Activated CD4-positive, alpha-beta T cell treated with anti-CD3 and anti-CD28 coated beads, Interleukin-2, amount 50 U/mL, for 16 hours (primary cell): ENCODE measurements around the gene PPHLN1.
"Not testable (repeated sequence)": the region's sequence is repeated elsewhere in the genome, so short reads cannot be mapped to it uniquely, and the experiment has no call there.

Experiments
- DNase-seq: peaks from one replicate; pipeline ENCODE4 v3.0.0-alpha.2; 2020

Gene PPHLN1

DNA sequence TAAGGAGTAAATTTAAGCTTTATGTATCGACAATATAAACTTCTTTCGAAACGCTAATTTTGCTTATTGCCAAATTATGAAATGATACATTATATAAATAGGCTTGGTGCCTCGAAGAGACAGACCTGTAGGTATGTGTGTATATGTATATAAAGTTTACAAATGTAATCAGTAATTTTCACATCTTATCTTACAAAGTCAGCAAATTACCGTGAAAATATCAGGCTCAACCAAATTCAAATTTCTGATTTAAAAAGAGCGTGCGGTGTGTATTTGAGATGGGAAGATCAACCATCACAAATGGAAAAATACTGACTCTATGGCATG, 678 bp upstream of the PPHLN1 start:
- no peak for DNase-seq

DNA sequence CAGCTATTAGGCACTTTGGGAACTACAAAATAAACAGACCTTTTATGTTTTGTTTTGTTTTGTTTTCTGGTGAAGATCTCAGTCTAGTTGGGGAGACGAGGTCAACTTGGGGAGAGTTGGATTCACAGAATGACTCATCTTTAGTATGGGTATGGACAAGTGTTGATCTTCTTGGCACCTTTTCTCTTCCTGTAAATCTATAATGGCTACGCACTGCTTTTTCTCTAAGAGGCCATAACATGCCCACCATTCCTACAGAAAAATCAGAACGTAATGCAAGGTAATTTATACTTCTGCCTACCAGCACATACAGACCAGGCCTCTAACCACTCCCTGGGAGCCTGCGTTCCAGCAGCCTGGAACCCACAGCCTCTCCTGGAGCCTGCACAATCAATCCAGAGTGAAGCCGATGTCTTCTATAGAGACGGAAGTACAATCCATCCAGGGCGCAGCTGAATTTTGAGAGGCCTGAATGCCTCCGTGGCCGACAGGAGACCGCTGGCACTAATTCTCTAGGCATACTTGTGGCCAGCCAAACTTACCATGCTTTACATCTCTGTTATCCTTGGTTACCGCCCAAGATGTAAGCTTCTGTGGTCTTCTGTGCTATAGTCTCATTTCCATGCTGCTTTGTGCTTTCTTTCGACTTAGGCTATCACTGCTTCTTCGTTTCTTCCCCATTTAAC, 717 bp downstream of the PPHLN1 start:
- peak; percentile 24 for DNase-seq

DNA sequence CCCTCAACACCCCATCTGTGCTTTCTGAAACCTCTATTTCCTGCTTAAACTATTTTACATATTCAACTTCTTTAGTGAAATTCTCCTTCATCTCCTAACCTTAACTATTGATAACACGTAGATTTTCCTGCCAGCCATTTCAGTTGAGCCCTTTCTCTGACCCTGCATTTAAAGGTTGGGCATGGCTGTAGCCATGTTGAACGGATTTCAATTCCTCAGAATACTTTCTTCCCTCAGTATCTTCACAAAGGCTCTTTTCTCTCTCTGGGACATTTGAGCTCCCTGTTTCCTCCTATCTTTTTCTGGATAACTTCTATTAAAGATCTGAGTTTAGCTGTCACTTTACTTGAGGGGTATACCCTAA, 1.2 kb downstream of the PPHLN1 start:
- no peak for DNase-seq

DNA sequence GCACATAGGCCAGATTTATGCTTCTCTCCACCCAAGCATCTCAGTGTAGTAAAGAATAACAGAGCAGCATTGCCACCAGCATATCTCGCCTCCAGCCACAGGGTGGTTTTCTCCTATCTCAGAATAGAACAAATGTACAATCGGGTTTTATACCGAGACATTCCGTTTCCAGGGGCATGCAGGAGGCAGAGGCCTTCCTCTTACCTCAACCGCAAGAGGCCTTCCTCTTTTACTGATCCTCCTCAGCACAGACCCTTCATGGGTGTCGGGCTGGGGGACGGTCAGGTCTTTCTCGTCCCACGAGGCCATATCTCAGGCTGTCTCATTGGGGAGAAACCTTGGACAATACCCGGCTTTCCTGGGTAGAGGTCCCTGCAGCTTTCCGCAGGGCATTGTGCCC, 4.1 kb downstream of the PPHLN1 start:
- DNase-seq: not testable (repeated sequence)

DNA sequence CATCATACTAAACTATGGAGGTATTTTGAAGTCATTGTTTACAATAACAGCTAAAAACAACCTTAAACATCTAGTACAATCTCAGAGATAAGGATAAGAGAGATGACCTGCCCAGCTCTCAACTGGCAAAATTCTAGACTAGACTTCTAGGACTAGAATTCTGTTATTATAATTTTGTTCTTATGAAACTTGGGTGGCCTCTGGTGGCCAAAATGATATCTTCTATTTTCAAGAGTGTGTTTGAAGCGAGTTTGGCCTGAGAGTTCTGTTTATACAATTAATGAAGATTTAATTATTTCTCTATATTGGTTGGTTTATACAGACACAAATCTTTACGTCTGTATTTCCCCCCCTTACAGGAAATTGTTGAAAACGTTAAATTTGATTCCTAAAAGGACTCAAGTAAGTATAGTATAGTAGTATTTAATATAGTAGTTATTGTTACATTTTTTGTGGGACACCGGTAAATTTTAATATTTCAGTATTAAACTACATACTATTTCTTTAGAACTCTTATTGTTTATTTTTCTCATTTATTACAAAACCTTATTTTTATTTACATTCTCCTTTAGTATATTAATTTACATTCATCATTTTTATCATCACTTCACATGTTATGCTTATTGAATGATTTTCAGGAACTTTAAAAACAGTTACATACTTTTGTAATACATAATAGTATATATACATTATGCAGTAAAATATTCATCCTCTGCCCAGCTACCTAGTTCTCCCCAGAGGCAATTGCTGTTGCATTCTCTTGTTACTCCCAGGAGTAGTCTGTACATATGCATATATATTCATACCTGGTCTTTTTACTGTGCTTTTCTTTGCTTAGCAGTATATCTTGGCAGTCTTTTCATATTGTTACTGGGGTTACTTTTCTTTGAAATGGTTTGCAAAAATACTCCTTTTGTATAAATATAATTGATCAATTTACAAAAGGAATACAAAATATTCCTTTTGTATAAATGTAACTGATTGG, 6.6 kb downstream of the PPHLN1 start:
- peak; percentile 42 for DNase-seq

DNA sequence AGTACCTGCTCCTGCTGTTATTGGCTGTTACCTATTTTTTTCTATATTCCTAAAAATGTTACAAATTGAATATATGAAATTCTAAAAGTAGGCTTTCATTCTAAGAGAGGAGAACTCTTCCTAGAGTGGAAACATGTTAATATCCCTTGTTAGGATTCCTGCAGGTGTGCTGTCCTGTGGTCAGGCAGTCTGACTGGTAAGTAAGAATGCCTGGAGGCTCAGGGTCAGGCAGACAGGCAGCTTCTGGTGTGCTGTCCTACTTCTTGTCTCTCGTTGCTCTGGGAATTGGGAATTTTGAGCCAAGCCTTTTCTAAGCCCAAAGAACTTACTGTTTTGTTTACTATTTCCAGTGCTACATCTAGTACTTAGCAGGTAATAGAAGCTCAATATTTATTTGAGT, 10.3 kb downstream of the PPHLN1 start:
- DNase-seq: no peak

DNA sequence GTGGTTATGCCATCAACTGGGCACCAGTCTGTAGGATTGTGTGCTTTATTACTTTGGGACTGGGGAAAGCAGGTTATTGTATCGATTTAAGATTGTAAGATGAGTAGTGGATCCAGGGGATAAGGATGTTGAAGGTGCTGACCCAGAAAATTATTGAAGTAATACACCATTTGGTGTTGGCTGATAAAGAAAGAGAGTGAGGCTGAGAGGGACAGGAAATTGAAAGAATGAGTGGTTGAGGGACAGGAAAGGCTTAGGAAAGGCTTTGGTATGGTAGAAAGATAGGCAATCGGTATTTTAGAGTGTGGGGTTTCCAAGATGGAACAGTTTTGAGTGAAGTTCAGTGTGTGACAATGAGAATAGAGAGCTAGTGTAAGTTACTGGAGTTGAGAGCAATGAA, 12.3 kb downstream of the PPHLN1 start:
- DNase-seq: no peak

DNA sequence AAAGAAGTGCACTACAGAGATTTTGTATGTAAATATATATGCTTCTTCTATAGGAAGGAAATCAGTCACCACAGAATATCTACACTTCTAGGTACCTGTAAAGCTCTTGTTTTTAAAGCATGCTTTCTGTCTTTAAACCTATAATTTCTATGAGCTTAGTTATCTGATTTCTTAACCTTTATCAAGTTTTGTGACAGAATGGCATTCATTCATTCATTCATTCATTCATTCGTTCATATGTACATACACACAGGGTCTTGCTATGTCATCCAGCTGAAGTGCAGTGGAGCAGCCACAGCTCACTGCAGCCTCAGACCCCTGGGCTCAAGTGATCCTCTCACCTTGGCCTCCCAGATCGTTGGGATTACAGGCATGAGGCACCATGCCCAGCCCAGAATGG, 16.1 kb downstream of the PPHLN1 start:
- no peak for DNase-seq

DNA sequence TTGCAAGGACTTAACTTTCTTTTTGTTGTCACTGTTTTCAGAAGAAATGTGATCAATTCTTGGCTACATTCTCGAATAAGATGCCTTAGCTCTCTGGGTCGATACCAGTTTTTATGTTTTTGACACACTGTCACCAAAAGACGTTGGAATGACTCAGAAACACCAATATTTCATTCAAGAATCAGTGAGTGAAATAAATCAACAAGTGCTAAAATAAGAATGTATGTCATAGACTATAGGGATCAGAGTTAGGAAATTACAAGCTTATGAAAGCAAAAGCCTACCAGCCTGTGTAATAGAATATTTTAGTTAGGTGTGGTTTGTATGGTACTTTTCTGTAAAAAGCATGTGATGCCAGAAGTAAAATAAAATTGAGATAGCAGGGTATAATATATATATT, 17.8 kb downstream of the PPHLN1 start:
- DNase-seq: no peak

DNA sequence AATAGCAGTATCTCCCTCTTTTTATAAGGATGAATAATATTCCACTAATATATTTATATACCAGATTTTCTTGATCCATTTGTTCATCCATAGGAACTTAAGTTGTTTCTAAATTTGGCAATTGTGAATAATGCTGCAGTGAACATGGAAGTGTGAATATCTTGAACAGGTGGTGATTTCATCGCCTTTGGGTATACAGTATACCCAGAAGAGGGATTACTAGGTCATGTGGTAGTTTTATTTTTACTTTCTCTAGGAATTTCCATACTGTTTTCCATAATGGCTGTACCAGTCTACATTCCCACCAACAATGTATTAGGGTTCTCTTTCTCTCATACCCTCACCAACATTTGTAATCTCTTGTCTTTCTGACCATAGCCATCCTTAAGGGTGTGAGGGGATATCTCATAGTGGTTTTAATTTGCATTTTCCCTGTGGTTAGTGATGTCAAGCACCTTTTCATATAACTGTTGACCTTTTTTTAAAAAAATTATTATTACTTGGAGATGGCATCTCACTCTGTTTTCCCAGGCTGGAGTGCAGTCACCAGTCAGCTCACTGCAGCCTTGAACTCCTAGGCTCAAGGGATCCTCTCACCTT, 20.5 kb downstream of the PPHLN1 start:
- no peak for DNase-seq

DNA sequence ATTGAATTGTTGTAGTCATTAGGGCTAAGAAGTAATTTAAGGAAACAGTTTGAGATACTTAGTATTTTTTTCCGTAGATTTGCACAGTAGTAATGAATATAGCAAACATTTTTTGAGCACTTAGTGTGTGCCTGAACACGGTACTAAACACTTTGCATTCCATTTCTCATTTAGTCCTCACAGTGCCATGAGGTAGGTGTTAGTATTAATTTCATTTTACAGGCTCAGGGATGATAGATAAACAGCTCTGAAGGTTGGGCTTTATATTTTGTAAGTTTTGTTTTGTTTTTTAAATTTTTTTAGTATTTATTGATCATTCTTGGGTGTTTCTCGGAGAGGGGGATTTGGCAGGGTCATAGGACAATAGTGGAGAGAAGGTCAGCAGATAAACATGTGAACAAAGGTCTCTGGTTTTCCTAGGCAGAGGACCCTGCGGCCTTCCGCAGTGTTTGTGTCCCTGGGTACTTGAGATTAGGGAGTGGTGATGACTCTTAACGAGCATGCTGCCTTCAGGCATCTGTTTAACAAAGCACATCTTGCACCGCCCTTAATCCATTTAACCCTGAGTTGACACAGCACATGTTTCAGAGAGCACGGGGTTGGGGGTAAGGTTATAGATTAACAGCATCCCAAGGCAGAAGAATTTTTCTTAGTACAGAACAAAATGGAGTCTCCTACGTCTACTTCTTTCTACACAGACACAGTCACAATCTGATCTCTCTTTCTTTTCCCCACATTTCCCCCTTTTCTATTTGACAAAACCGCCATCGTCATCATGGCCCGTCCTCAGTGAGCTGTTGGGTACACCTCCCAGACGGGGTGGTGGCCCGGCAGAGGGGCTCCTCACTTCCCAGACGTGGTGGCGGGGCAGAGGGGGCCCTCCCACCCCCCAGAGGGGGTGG, 23.4 kb downstream of the PPHLN1 start:
- DNase-seq: not testable (repeated sequence)

DNA sequence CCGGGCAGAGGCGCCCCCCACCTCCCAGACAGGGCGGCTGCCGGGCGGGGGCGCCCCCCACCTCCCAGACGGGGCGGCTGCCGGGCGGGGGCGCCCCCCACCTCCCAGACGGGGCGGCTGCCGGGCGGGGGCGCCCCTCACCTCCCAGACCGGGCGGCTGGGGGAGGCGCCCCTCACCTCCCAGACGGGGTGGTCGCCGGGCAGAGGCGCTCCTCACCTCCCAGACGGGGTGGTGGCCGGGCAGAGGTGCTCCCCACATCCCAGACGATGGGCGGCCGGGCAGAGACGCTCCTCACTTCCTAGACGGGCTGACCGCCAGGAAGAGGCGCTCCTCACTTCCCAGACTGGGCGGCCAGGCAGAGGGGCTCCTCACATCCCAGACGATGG, 24.0 kb downstream of the PPHLN1 start:
- not testable (repeated sequence) for DNase-seq

DNA sequence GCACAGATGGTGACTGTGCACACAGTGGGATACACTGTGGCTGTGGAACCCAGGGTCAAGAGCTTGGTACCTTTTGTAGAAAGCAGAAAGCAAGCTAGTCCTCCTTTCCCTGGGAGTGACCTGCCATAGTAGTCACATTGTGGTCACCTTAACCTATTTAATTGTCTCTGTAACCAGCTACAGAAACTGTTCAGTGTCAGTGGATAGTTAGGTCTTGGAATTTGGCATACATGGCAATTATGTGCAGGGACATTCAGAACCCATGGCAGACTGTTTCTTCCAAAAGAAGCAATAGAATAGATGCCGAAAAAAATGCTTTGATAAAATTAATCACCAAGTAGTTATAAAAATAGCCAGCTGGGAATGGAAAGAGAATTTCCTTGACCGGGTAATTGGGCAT, 30.4 kb downstream of the PPHLN1 start:
- no peak for DNase-seq

DNA sequence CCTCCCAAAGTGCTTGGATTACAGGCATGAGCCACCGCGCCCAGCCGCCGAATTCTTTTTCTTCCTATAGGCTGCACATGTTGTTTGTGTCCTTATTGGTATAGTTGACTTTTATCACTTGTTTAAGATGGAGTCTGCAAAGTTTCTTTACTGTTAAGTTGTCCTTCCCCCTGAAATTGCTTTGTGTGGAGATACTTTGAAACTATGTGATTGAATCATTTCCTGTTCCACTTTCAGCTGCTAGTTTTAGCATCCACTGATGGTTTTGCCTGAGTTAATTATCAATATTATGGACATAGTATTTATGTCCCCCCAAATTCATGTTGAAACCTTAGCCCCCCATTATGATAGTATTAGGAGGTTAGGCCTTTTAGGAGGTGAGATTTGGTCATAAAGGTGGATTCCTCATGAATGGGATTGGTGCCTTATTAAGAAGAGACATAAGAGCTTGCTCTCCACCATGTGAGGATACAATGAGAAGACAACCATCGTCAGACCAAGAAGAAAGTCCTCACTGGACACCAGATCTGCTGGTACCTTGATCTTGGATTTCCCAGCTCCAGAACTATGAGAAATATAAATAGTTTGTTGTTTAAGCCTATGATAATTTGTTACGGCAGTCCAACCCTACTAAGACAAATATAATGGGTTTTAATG, 34.9 kb downstream of the PPHLN1 start:
- DNase-seq: peak; percentile 41

DNA sequence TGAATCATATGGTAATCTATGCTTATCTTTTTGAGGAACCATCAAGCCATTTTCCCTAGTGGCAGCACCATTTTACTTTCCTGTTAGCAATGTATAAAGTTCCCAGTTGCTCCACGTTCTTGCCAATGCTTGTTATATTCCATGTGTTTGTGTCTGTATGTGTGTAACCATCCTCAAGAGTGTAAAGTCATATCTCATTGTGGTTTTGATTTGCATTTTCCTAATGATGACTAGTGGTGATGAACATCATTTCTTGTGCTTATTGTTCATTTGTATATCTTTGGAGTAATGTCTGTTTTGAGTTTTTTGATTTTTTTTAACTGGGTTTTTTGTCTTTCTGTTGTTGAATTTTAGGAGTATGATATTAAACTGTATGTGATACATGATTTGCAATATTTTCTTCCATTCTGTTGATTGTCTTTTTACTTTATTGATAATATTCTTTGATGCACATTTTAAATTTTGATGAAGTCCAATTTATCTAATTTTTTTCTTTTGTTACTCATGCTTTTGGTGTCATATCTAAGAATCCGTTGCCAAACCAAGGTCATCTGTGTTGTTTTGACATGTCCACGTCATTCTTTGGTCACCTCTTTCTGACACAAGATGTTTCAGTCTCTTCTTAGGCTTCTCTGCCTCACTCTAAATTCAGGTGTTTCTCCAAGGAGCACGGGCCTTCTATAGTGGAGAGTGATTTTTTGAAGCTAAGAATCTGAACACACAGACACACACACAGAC, 36.1 kb downstream of the PPHLN1 start:
- no peak for DNase-seq

DNA sequence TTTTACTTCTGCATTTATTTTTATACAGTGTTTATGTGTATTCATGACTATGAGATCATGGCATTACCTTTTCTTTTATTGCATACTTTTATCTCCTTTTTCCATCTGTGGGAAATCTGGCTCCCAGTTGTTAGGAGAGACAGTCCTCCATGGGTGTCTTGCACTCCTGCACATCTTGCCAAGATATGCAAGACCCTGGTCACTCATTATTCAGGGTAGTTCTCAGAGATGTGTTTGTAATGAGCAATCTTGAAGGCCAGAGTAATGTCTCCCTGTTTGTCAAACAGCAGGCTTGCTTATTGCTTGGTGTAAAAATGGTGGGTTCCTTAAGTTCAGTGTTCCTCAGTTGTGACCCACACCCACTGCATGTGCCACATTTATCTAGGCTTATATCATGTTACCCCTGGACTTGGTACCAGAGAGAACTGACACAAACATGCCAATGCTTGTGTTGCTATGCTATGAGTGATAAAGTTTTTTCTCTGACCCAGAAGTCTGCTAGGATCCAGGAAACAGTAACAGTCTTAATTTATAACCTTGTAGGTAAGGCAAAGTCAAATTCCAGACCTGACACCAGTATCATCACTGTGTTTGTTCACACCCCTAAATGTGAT, 36.8 kb downstream of the PPHLN1 start:
- no peak for DNase-seq

DNA sequence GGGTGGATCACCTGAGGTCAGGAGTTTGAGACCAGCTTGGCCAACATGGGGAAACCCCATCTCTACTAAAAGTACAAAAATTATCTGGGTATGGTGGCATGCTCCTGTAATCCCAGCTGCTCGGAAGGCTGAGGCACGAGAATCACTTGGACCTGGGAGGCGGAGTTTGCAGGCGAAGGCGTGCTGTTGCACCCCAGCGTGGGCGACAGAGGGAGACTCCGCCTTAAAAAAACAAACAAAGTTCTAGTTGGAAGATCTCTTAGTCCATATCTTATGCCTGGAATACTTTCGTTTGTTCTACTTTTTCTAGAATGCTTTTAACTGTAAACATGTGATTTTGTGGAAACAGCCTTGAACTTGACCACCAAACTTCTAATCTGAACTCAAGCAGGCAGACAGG, 38.7 kb downstream of the PPHLN1 start:
- no peak for DNase-seq

DNA sequence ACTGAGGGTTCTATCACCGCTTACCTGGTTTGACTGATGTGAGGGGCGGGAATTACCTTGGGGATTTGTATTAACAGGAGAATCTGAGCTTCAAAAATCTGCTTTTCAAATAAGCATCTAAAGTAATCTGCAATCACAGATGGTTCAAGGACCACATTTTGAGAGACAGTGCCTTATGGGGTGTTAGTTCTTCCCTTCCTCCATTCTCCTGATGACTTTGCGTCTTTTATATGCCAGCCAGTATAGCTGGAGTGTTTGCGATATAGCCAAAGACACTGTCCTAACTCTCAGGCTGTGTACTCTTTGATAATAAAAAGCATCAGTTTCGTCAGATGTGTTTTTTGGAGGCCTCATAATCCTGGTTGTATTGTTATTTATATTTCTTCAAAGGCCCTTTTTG, 39.5 kb downstream of the PPHLN1 start:
- DNase-seq: no peak

DNA sequence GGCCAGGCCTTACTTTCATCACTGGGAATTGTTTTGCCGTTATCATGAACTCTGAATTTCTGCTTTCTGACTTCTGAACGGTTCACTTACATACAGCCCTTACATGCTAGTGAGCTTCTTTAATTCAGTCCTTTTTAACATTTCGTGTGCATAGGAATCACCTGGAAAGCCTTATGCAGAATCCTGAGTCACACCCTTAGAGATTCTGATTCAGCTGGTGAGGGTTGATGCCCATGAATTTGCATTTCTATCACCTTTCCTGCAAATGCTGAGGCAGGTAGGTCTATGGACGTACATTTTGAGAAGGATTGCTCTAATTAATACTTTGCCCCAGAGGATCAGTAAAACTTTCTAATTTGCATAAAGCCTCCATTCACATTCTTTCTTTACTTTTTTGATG, 44.0 kb downstream of the PPHLN1 start:
- DNase-seq: no peak

DNA sequence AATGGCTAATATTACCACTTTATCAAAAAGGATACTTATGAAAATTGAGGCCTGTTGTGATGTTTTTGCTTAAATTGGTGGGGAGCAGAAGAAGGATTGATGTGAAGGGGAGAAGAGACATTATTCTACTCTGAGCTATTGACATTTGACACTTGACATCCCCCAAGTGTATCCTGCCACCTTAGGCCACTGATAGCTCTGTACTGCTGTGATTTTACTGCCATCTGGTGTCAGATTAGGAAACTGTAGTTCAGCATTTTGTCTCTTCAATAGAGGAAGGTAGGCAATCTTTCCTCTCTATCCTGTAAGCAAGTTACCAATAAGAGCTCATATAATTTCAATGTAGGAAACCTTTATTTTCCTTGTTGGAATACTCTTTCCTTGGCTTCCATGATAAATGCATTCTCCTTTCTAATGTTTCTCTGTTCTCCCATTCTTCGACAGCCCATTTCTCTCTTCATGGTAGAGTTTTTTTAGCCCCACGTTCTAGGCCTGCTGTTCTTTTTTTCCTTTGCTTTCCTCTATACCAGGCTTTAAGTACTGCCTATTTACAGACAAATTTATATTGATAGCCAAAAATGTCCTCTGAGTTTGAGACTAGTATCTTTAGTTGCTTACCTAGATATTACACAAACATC, 46.3 kb downstream of the PPHLN1 start:
- peak; percentile 65 for DNase-seq

DNA sequence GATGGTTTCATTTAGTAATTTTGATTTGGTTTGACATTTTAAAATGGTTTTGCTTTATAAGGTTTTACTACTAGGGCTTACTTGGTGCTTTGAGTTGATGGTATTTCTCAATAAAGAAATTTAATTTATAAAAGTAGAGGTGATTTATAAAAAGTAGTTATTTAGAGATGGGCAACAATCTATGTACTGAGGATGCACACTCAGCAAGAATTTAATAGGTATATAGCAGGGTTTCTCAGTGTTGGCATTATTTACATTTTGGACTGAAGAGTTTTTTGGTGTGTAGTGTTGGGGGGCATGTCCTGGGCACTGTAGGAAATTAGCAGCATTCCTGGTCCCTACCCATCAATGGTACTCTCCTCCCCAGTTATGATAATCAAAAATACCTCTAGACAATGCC, 47.7 kb downstream of the PPHLN1 start:
- no peak for DNase-seq
